ENCODE data around the gene NPLOC4. TPM values are rescaled to one million over a fixed set of nuclear protein-coding genes. Genes with fewer than 3 reads are reported as not detected.
"Not testable (repeated sequence)": the region's sequence is repeated elsewhere in the genome, so short reads cannot be mapped to it uniquely, and the experiment has no call there.

The NPLOC4 gene
- total RNA-seq, 1 donor from 2014 or later: 81.1 TPM

GRCh38 chr17:81644496-81644895 lies 7.6 kb upstream of the NPLOC4 start:
- ATAC-seq (ENCODE audit: poor library complexity): no peak
- no peak for DNase-seq
- intact Hi-C loops (cut with DNase I): no loop called here

- no peak for ATAC-seq (ENCODE audit: poor library complexity)
- DNase-seq: no peak
Observed at GRCh38 chr17:81641825-81642489, 5.0 kb upstream of the NPLOC4 start.

GRCh38 chr17:81640011-81640410 lies 3.1 kb upstream of the NPLOC4 start:
- intact Hi-C loops (cut with DNase I): no loop called here
- no peak for ATAC-seq (ENCODE audit: poor library complexity)

More at GRCh38 chr17:81641825-81642489, 5.0 kb upstream of the NPLOC4 start:
- intact Hi-C loops (cut with DNase I): no loop called here

GRCh38 chr17:81638683-81639082 lies 1.8 kb upstream of the NPLOC4 start:
- no peak for DNase-seq
- no peak for ATAC-seq (ENCODE audit: poor library complexity)
- intact Hi-C loops (cut with DNase I): no loop called here

More at GRCh38 chr17:81640011-81640410, 3.1 kb upstream of the NPLOC4 start:
- DNase-seq: no peak

- DNase-seq (no peak), ATAC-seq (ENCODE audit: poor library complexity) (peak; percentile 42)
- intact Hi-C loops (cut with DNase I): no loop called here
Observed at GRCh38 chr17:81635973-81636504, 873 bp downstream of the NPLOC4 start.

- no peak for DNase-seq
- intact Hi-C loops (cut with DNase I): no loop called here
- no peak for ATAC-seq (ENCODE audit: poor library complexity)
Observed at GRCh38 chr17:81635431-81635830, 1.5 kb downstream of the NPLOC4 start.

- intact Hi-C loops (cut with DNase I): no loop called here
- ATAC-seq (ENCODE audit: poor library complexity): no peak
- DNase-seq: no peak
Observed at GRCh38 chr17:81631482-81631881, 5.4 kb downstream of the NPLOC4 start.

- ATAC-seq (ENCODE audit: poor library complexity): no peak
- intact Hi-C loops (cut with DNase I): no loop called here
- DNase-seq: no peak
Observed at GRCh38 chr17:81630274-81630673, 6.6 kb downstream of the NPLOC4 start.

- intact Hi-C loops (cut with DNase I): no loop called here
- ATAC-seq (ENCODE audit: poor library complexity) (peak; percentile 74), DNase-seq (no peak)
Observed at GRCh38 chr17:81621494-81622130, 15.3 kb downstream of the NPLOC4 start.

GRCh38 chr17:81618307-81618706 lies 18.6 kb downstream of the NPLOC4 start:
- intact Hi-C loops (cut with DNase I); DNase-seq; ATAC-seq (ENCODE audit: poor library complexity): not testable (repeated sequence)

- no peak for DNase-seq
- ATAC-seq (ENCODE audit: poor library complexity): no peak
- intact Hi-C loops (cut with DNase I): no loop called here
Observed at GRCh38 chr17:81616877-81617276, 20.0 kb downstream of the NPLOC4 start.

- intact Hi-C loops (cut with DNase I): no loop called here
- ATAC-seq (ENCODE audit: poor library complexity): no peak
- DNase-seq: no peak
Observed at GRCh38 chr17:81615401-81615930, 21.4 kb downstream of the NPLOC4 start.

GRCh38 chr17:81612172-81612970 lies 24.5 kb downstream of the NPLOC4 start:
- ATAC-seq (ENCODE audit: poor library complexity) (peak; percentile 28), DNase-seq (peak; percentile 47)
- intact Hi-C loops (cut with DNase I): no loop called here

GRCh38 chr17:81609541-81610311 lies 27.2 kb downstream of the NPLOC4 start:
- no peak for DNase-seq
- ATAC-seq (ENCODE audit: poor library complexity): peak; percentile 28
- intact Hi-C loops (cut with DNase I): no loop called here

GRCh38 chr17:81608605-81609004 lies 28.3 kb downstream of the NPLOC4 start:
- DNase-seq: no peak
- no peak for ATAC-seq (ENCODE audit: poor library complexity)
- intact Hi-C loops (cut with DNase I): no loop called here

GRCh38 chr17:81608082-81608481 lies 28.8 kb downstream of the NPLOC4 start:
- DNase-seq (no peak), ATAC-seq (ENCODE audit: poor library complexity) (no peak)
- intact Hi-C loops (cut with DNase I): no loop called here

- DNase-seq: no peak
- intact Hi-C loops (cut with DNase I): no loop called here
- ATAC-seq (ENCODE audit: poor library complexity): no peak
Observed at GRCh38 chr17:81607431-81607830, 29.5 kb downstream of the NPLOC4 start.

- ATAC-seq (ENCODE audit: poor library complexity): no peak
- no peak for DNase-seq
- intact Hi-C loops (cut with DNase I): loop anchor here (5.0 kb wide), 1 partner anchor 352 kb away; no protein-coding TSS in a partner anchor
Observed at GRCh38 chr17:81603846-81604610, 32.9 kb downstream of the NPLOC4 start.

All from Right ventricle myocardium superior (tissue), 1 donor.